22Rv1 (cell line): ENCODE measurements around the gene LDLRAD4.

Experiments used
- CTCF ChIP-seq: fragments of 450-650 bp; IDR thresholded peaks from 2 replicates; pipeline ENCODE4 v1.5.1; 2017; ENCODE audit warnings: mild to moderate bottlenecking
- ZFX ChIP-seq: fragments of 450-650 bp; IDR thresholded peaks from 2 replicates; pipeline ENCODE4 v1.6.1; 2017; ENCODE audit warnings: antibody characterized with exemption, borderline replicate concordance

- TF ChIP-seq CTCF (no peak), ZFX (no peak)
These were observed 41.1 kb downstream of the LDLRAD4 start for GRCh38 chr18:13259701-13260100.
